Endometrial microvascular endothelial cells (primary cell): ENCODE data around the gene AUTS2. TPM values are rescaled to one million over a fixed set of nuclear protein-coding genes. Genes with fewer than 3 reads are reported as not detected.

ENCODE experiments used
- in situ Hi-C: cut with HindIII; loops from 2 replicates; pipeline ENCODE4 v1.10.0; 2017; ENCODE audit warnings: low sequenced_read_pairs, low pct_unique_long_range_greater_than_20kb; ENCODE audit errors: inconsistent ontology term
- total RNA-seq: library from RNA; depleted of rRNA; stranded (reverse); fragments of >200 nt; gene quantifications from one replicate; pipeline ENCODE4 v1.2.3, GENCODE V29; 2015; ENCODE audit errors: inconsistent ontology term

The AUTS2 gene
- total RNA-seq, 1 donor from 2014 or later: 0.09 TPM

GRCh38 chr7:70660154-70660818 is 1062.0 kb downstream of the AUTS2 start:
- in situ Hi-C loops: no loop called here

GRCh38 chr7:70660819-70661191 is 1062.5 kb downstream of the AUTS2 start:
- in situ Hi-C loops: no loop called here

- in situ Hi-C loops: no loop called here
Measured at GRCh38 chr7:70663680-70664079, 1065.4 kb downstream of the AUTS2 start.

GRCh38 chr7:70665997-70666396 is 1067.7 kb downstream of the AUTS2 start:
- in situ Hi-C loops: no loop called here

GRCh38 chr7:70667406-70667805 is 1069.1 kb downstream of the AUTS2 start:
- in situ Hi-C loops: no loop called here

GRCh38 chr7:70668606-70669358 is 1070.5 kb downstream of the AUTS2 start:
- in situ Hi-C loops: no loop called here

- in situ Hi-C loops: no loop called here
Measured at GRCh38 chr7:70669854-70670253, 1071.6 kb downstream of the AUTS2 start.

- in situ Hi-C loops: no loop called here
Measured at GRCh38 chr7:70670288-70670687, 1072.0 kb downstream of the AUTS2 start.

GRCh38 chr7:70673778-70674570 is 1075.7 kb downstream of the AUTS2 start:
- in situ Hi-C loops: no loop called here

GRCh38 chr7:70674571-70675010 is 1076.3 kb downstream of the AUTS2 start:
- in situ Hi-C loops: no loop called here

GRCh38 chr7:70676243-70676642 is 1078.0 kb downstream of the AUTS2 start:
- in situ Hi-C loops: no loop called here

GRCh38 chr7:70678621-70679251 is 1080.5 kb downstream of the AUTS2 start:
- in situ Hi-C loops: no loop called here

GRCh38 chr7:70679661-70680060 is 1081.4 kb downstream of the AUTS2 start:
- in situ Hi-C loops: no loop called here

- in situ Hi-C loops: no loop called here
Measured at GRCh38 chr7:70680306-70680705, 1082.0 kb downstream of the AUTS2 start.

- in situ Hi-C loops: no loop called here
Measured at GRCh38 chr7:70680743-70681468, 1082.6 kb downstream of the AUTS2 start.

GRCh38 chr7:70681469-70682350 is 1083.4 kb downstream of the AUTS2 start:
- in situ Hi-C loops: no loop called here

GRCh38 chr7:70684173-70684572 is 1085.9 kb downstream of the AUTS2 start:
- in situ Hi-C loops: no loop called here

- in situ Hi-C loops: no loop called here
Measured at GRCh38 chr7:70693321-70693685, 1095.0 kb downstream of the AUTS2 start.
